Kidney epithelial cell (primary cell): Measurements from ENCODE around the gene ALDH1B1. TPM values are rescaled to one million over a fixed set of nuclear protein-coding genes. Genes with fewer than 3 reads are reported as not detected.

ENCODE experiments used
- DNase-seq: peaks from one replicate; pipeline ENCODE4 v3.0.0-alpha.2; 2010; ENCODE audit warnings: low read depth
- H3K27me3 ChIP-seq: 2 replicates; pipeline ENCODE4 v1.6.0; 2011; ENCODE audit warnings: low read length; ENCODE audit not compliant: control insufficient read depth, insufficient read depth
- H3K36me3 ChIP-seq: 2 replicates; pipeline ENCODE4 v1.5.1; 2011; ENCODE audit warnings: low read length; ENCODE audit not compliant: control insufficient read depth, insufficient read depth
- H3K4me3 ChIP-seq: 2 replicates; pipeline ENCODE4 v1.5.1; 2011; ENCODE audit warnings: low read depth, mild to moderate bottlenecking, control low read depth, low read length
- CTCF ChIP-seq: IDR thresholded peaks from 2 replicates; pipeline ENCODE4 v1.5.1; 2011; ENCODE audit warnings: mild to moderate bottlenecking, moderate library complexity, low read length, control low read depth, inconsistent platforms; ENCODE audit not compliant: insufficient read depth, poor library complexity, severe bottlenecking
- total RNA-seq: library from RNA; depleted of rRNA; stranded (reverse); fragments of >200 nt; gene quantifications from 2 replicates; pipeline ENCODE4 v1.2.3, GENCODE V29; 2015

Gene ALDH1B1
- total RNA-seq, 1 donor from 2014 or later: 87.2 TPM

DNA sequence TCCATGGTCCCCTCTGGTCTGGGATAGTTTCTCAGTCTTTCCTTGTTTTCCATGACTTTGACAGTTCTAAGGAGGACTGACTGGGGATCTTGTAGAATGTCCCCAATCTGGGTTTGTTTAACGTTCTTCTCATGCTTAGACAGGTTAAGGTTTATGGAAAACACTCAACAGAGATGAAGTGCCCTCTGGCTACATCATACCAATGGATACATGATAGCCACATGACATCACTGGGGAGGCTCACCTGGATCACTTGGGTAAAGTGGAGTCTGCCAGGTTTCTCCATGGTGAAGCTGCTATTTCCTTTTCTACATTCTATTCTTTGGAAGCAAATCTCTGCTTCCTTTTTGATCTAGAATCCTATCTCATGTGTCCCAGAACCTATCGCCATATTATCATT is 23.8 kb upstream of the ALDH1B1 start:
- no peaks in the 10 kb centered on the region for H3K27me3 ChIP-seq
- no peaks in the 10 kb centered on the region for H3K36me3 ChIP-seq
- DNase-seq: no peak
- TF ChIP-seq CTCF: no peak
- H3K4me3 ChIP-seq: no peak overlapping the region

GRCh38 chr9:38370176-38370575 is 22.3 kb upstream of the ALDH1B1 start:
- Histone ChIP-seq H3K27me3 (no peaks in the 10 kb centered on the region), H3K36me3 (no peaks in the 10 kb centered on the region), H3K4me3 (no peak overlapping the region)
- no peak for DNase-seq
- no peak for TF ChIP-seq CTCF

DNA sequence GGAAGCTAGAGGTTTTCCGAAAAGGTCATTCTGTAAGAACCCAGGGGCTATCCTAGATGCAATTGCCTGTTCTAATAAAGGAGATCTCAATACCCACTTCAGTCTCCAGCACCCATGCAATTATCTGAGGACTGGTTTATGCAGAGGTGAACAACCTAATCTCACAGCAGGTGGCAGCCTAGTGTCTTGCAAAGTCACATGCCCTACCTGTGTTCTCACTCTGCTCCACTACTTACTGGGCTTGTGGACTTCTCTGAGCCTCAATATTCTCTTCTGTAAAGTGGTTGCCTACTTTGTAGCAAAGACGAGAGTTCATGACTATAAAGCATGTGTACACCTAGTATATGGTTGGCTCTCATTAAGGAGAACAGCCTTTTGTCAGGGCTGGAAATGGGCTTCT is 21.0 kb upstream of the ALDH1B1 start:
- peak; percentile 59 for TF ChIP-seq CTCF
- no peak for DNase-seq
- Histone ChIP-seq H3K27me3 (no peaks in the 10 kb centered on the region), H3K4me3 (no peak overlapping the region), H3K36me3 (no peaks in the 10 kb centered on the region)

DNA sequence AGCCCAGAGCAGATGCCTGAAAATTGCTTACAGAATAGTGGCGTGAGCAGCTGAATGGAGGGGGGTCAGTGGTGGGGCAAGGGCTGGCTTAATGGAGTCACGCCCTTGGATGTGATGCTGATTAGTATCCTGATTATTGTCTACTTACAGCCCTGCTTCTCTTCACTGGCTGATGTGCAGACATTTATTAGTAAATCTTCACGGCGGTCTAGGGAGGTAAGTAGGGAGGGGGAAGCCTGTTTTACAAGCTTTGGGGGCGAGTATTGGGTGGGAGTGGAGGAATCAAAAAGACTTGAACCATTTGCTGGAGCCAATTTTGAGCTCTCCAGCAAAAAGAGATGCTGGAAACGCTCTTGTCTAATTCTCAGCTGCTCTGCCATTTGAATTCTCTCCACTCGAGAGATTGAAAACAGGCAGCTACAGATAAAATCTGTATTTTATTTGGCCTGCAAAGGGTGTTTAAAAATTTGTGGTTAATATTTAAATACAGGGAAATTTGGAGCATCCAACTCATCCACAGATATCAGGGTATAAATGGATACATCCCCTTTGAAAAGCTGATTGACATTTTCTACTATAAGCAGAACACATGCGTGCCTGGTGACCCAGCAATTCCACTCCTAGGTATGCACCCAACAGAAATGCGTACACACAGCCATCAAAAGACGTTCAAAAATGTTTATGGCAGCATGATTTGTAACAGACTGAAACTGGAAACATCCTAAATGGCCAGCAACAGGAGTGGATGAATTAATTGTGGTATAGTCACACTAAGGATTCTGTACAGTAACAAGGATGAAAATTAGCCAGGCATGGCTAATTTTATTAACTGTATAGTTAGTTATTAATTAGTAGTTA is 19.5 kb upstream of the ALDH1B1 start:
- no peak for TF ChIP-seq CTCF
- no peaks in the 10 kb centered on the region for H3K27me3 ChIP-seq
- no peaks in the 10 kb centered on the region for H3K36me3 ChIP-seq
- no peak for DNase-seq
- no peak overlapping the region for H3K4me3 ChIP-seq

DNA sequence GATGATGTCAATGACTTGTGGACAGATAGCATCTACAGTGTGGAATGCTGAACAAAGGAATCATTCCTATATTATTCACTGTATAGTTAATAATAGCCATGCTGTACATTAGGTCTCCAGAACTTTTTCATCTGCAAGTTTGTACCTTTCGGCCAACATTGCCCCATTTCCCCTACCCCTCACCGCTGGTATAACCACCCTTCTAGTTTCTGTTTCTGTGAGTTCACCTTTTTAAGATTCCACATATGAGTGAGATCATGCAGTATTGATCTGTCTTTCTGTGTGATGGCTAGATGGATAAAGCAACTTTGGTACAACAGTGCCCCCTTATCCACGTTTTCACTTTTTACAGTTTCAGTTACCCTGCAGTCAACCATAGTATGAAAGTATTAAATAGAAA is 18.8 kb upstream of the ALDH1B1 start:
- DNase-seq: no peak
- H3K4me3 ChIP-seq: no peak overlapping the region
- no peaks in the 10 kb centered on the region for H3K27me3 ChIP-seq
- TF ChIP-seq CTCF: no peak
- no peaks in the 10 kb centered on the region for H3K36me3 ChIP-seq

DNA sequence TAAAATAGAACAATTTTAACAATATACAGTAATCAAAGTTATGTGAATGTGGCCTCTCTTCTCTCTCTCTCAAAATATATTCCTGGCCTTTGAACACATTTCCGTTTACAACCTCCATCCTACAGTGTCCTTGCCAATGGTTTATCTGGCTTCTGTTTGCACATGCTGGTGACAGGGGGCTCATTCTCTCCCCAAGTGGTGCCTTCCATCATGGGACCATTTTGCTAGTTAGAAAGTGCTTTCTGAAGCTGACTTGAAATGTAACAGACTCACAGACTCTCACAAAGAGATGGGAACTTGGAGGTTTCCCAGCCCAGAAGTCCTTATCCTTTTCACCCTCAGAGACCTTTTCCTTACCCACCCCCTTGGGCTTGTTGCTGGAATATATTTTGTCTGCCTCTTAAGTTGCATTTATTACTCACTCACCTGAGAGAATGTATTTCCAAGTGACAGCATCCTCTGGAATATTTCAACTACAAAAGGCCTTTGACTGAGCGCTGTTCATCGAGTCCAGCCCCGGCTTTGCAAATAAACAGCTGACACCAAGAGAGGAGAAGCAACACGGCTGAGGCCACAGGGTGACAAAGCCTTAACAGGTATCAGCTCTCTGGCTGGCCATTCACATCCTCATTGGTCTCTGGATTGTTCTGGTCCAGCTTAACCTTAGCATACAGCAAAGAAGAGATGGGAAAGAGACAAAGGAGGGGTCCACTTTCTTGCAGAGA is 17.5 kb upstream of the ALDH1B1 start:
- no peak for DNase-seq
- TF ChIP-seq CTCF: no peak
- no peaks in the 10 kb centered on the region for H3K27me3 ChIP-seq
- no peak overlapping the region for H3K4me3 ChIP-seq
- H3K36me3 ChIP-seq: no peaks in the 10 kb centered on the region
